ENCODE results near the gene PARD3.

Gene PARD3

GRCh38 chr10:34637418-34637911 is 177.6 kb downstream of the PARD3 start:
- peak; percentile 96 for TF ChIP-seq CTCF (conservative IDR thresholded peaks at IDR 0.05)
- H3K27ac ChIP-seq = no peak overlapping the region

- TF ChIP-seq CTCF (conservative IDR thresholded peaks at IDR 0.05) = no peak
- H3K27ac ChIP-seq = no peak overlapping the region
These were observed 180.0 kb downstream of the PARD3 start for GRCh38 chr10:34635111-34635510.

DNA sequence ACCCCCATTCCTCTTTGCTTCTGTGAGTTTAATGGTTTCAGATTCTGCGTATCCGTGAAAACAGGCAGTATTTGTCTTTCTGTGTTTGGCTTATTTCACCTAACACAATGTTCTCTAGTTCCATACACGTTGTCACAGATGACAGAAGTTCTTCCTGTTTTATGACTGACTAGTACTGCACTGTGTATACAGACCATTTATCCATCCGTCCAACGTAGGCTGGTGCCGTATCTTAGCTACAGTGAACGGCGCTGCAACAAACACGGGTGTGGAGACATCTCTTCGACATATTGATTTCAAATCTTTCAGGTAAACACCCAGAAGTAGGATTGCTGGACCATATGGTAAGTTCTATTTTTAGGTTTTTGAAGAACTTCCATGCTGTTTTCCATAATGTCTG is 181.7 kb downstream of the PARD3 start:
- TF ChIP-seq CTCF (conservative IDR thresholded peaks at IDR 0.05) = no peak

DNA sequence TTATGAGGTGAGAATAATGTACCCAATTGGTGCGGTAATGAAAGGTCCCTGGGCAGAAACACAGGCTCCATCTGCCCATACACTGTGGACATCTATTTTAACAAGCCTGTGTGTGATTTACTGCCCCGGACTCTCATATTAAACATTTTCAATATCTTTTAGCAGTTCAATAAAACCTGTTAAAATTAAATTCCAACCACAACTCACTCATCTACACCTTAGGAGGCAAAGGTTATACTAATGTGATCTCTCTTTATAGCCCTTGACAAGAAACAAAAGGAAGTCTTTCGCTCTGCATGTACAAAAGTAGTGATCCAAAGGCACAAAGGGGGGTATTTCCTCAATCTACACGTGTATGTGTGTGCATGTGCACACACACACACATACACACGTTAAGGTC is 186.0 kb downstream of the PARD3 start:
- H3K27ac ChIP-seq = no peak overlapping the region
- TF ChIP-seq CTCF (conservative IDR thresholded peaks at IDR 0.05) = no peak

More for the DNA sequence above, 181.7 kb downstream of the PARD3 start:
- H3K27ac ChIP-seq = peak overlapping the region; percentile 49

DNA sequence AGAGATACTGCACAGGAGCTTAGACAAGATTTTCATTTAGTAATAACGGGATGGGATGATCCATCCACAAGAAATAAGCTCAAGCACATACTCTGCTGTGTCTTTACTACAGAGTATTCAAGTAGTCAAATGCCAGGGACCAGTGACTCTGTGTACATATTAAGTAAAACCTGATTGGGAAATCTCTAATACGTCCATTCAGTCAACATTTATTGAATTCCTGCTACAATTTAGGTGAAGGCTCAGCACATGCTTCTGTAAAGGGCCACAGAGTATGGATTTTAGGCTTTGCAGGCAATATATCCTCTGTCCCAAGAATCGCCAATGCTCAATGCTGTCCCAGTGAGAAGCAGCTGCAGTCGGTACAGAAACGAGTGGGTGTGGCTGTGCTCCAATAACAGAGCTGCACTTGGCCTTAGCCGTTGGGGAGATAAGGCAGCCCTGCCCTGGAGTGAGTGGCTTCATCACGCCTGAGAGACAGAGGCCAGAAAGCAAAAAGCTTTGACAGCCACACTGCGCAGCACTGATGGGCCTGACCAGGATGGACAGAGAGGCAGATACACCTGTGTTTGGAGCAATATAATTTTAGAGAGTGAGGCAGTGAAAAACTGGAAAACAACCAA is 186.8 kb downstream of the PARD3 start:
- TF ChIP-seq CTCF (conservative IDR thresholded peaks at IDR 0.05) = no peak
- peak overlapping the region; percentile 19; the same call in 1 of the 2 replicates for H3K27ac ChIP-seq

DNA sequence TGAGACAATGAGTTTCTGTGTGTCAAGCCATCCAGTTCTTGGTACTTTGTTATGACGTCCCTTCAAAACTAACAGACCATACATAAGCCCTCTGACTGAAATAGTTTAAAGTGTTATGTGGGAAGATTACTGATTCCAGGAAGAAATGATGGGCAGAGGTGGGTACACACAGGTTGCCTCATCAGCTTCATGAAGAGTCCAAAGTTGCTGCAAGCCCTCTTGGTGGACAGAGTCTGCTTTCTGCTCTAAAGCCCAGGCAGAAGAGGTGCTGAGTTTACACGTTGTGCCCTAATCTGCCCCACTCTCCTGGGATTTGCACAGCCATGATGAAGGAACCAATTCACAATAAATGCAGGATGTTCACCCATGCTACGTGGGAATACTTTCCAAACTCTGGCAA is 187.4 kb downstream of the PARD3 start:
- no peak for TF ChIP-seq CTCF (conservative IDR thresholded peaks at IDR 0.05)
- H3K27ac ChIP-seq = peak overlapping the region; percentile 19; the same call in 1 of the 2 replicates

DNA sequence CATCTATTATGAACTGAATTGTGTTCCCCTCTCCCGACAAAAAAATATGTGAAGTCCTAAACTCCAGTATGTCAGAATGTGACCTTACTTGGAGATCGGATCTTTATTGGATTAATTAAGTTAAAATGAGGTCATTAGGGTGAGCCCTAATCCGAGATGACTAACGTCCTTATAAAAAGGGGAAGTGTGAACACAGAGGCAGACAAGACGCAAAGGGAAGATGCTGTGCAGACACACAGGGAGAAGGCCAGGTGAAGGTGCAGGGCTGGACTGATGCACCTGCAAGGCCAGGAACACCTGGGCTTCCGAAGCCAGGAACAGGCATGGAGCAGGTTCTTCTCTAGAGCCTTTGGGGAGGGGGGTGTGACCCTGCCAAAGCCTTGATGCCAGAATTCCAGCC is 187.8 kb downstream of the PARD3 start:
- no peak overlapping the region for H3K27ac ChIP-seq
- no peak for TF ChIP-seq CTCF (conservative IDR thresholded peaks at IDR 0.05)
